Measurements from ENCODE around the gene RASA1.
"Not testable (repeated sequence)": the region's sequence is repeated elsewhere in the genome, so short reads cannot be mapped to it uniquely, and the experiment has no call there.

RASA1 gene

GRCh38 chr5:87266914-87267573 is 639 bp upstream of the RASA1 start:
- no peaks in the 10 kb centered on the region for H3K9me3 Mint-ChIP-seq
- no peak for ATAC-seq

GRCh38 chr5:87268126-87268969 is 665 bp downstream of the RASA1 start:
- Mint-ChIP-seq H3K27me3 (no peaks in the 10 kb centered on the region), H3K27ac (peak overlapping the region; percentile 95), H3K36me3 (ENCODE audit: low read depth) (peaks cover 18% of the 10 kb centered on the region), H3K4me1 (peaks cover 37% of the 10 kb centered on the region), H3K4me3 (peak overlapping the region; percentile 96), H3K9me3 (no peaks in the 10 kb centered on the region)
- ATAC-seq: peak; percentile 76
- DNase-seq: peak; percentile 73

More at GRCh38 chr5:87266914-87267573, 639 bp upstream of the RASA1 start:
- DNase-seq: no peak
- H3K4me1 Mint-ChIP-seq: peaks cover 31% of the 10 kb centered on the region
- peak overlapping the region; percentile 96 for H3K4me3 Mint-ChIP-seq
- peaks cover 15% of the 10 kb centered on the region for H3K36me3 Mint-ChIP-seq (ENCODE audit: low read depth)
- no peaks in the 10 kb centered on the region for H3K27me3 Mint-ChIP-seq
- peak overlapping the region; percentile 95 for H3K27ac Mint-ChIP-seq

GRCh38 chr5:87268970-87269377 is 1.3 kb downstream of the RASA1 start:
- no peak for ATAC-seq
- Mint-ChIP-seq H3K4me3 (peak overlapping the region; percentile 96), H3K27ac (peak overlapping the region; percentile 95), H3K4me1 (peaks cover 41% of the 10 kb centered on the region), H3K27me3 (no peaks in the 10 kb centered on the region), H3K9me3 (no peaks in the 10 kb centered on the region), H3K36me3 (ENCODE audit: low read depth) (peaks cover 18% of the 10 kb centered on the region)
- DNase-seq: no peak

GRCh38 chr5:87270888-87271287 is 3.2 kb downstream of the RASA1 start:
- not testable (repeated sequence) for H3K27ac Mint-ChIP-seq, DNase-seq, H3K27me3 Mint-ChIP-seq, H3K9me3 Mint-ChIP-seq, H3K4me3 Mint-ChIP-seq, ATAC-seq
- peaks cover 20% of the 10 kb centered on the region for H3K36me3 Mint-ChIP-seq (ENCODE audit: low read depth)
- H3K4me1 Mint-ChIP-seq: peaks cover 53% of the 10 kb centered on the region

- H3K27ac Mint-ChIP-seq: no peak overlapping the region
- no peak overlapping the region for H3K4me3 Mint-ChIP-seq
- ATAC-seq (no peak), DNase-seq (no peak)
- H3K36me3 Mint-ChIP-seq (ENCODE audit: low read depth): peaks cover 22% of the 10 kb centered on the region
- H3K4me1 Mint-ChIP-seq: peaks cover 59% of the 10 kb centered on the region
- no peaks in the 10 kb centered on the region for H3K9me3 Mint-ChIP-seq
- H3K27me3 Mint-ChIP-seq: no peaks in the 10 kb centered on the region
These were observed 9.0 kb downstream of the RASA1 start for GRCh38 chr5:87276655-87277054.

- Mint-ChIP-seq H3K36me3 (ENCODE audit: low read depth) (peaks cover 24% of the 10 kb centered on the region), H3K27ac (peak overlapping the region; percentile 4), H3K9me3 (no peaks in the 10 kb centered on the region), H3K4me3 (no peak overlapping the region), H3K4me1 (peaks cover 61% of the 10 kb centered on the region), H3K27me3 (no peaks in the 10 kb centered on the region)
- peak; percentile 80 for ATAC-seq
- DNase-seq: no peak
These were observed 9.7 kb downstream of the RASA1 start for GRCh38 chr5:87277279-87277835.

GRCh38 chr5:87278590-87279100 is 11.0 kb downstream of the RASA1 start:
- Mint-ChIP-seq H3K9me3 (no peaks in the 10 kb centered on the region), H3K4me1 (peaks cover 64% of the 10 kb centered on the region), H3K27me3 (no peaks in the 10 kb centered on the region), H3K27ac (no peak overlapping the region), H3K4me3 (no peak overlapping the region), H3K36me3 (ENCODE audit: low read depth) (peaks cover 24% of the 10 kb centered on the region)
- ATAC-seq (no peak), DNase-seq (no peak)

- no peaks in the 10 kb centered on the region for H3K27me3 Mint-ChIP-seq
- peaks cover 27% of the 10 kb centered on the region for H3K36me3 Mint-ChIP-seq (ENCODE audit: low read depth)
- peak overlapping the region; percentile 77 for H3K27ac Mint-ChIP-seq
- peaks cover 49% of the 10 kb centered on the region for H3K4me1 Mint-ChIP-seq
- DNase-seq (no peak), ATAC-seq (peak; percentile 49)
- H3K9me3 Mint-ChIP-seq: no peaks in the 10 kb centered on the region
- H3K4me3 Mint-ChIP-seq: peak overlapping the region; percentile 57
These were observed 14.6 kb downstream of the RASA1 start for GRCh38 chr5:87282269-87282668.

GRCh38 chr5:87287266-87287665 is 19.6 kb downstream of the RASA1 start:
- H3K27me3 Mint-ChIP-seq: not testable (repeated sequence)
- H3K4me1 Mint-ChIP-seq: peaks cover 23% of the 10 kb centered on the region

GRCh38 chr5:87298692-87299362 is 31.1 kb downstream of the RASA1 start:
- H3K4me1 Mint-ChIP-seq: peaks cover 82% of the 10 kb centered on the region
- no peaks in the 10 kb centered on the region for H3K9me3 Mint-ChIP-seq
- H3K36me3 Mint-ChIP-seq (ENCODE audit: low read depth): peaks cover 14% of the 10 kb centered on the region
- ATAC-seq (no peak), DNase-seq (no peak)
- no peaks in the 10 kb centered on the region for H3K27me3 Mint-ChIP-seq
- peak overlapping the region; percentile 22 for H3K4me3 Mint-ChIP-seq
- peak overlapping the region; percentile 47 for H3K27ac Mint-ChIP-seq

More at GRCh38 chr5:87287266-87287665, 19.6 kb downstream of the RASA1 start:
- not testable (repeated sequence) for H3K4me3 Mint-ChIP-seq, DNase-seq, ATAC-seq, H3K27ac Mint-ChIP-seq
- peaks cover 27% of the 10 kb centered on the region for H3K36me3 Mint-ChIP-seq (ENCODE audit: low read depth)
- peaks cover 13% of the 10 kb centered on the region for H3K9me3 Mint-ChIP-seq

- ATAC-seq: no peak
- Mint-ChIP-seq H3K4me3 (no peak overlapping the region), H3K9me3 (peaks cover under 1% of the 10 kb centered on the region), H3K27me3 (no peaks in the 10 kb centered on the region), H3K4me1 (peaks cover 73% of the 10 kb centered on the region), H3K36me3 (ENCODE audit: low read depth) (peaks cover 25% of the 10 kb centered on the region), H3K27ac (no peak overlapping the region)
- DNase-seq: no peak
These were observed 32.5 kb downstream of the RASA1 start for GRCh38 chr5:87300176-87300575.

- peaks cover 6% of the 10 kb centered on the region for H3K9me3 Mint-ChIP-seq
- peak; percentile 100 for ATAC-seq
- H3K4me3 Mint-ChIP-seq: peak overlapping the region; percentile 19
- peak overlapping the region; percentile 37 for H3K27ac Mint-ChIP-seq
- no peaks in the 10 kb centered on the region for H3K27me3 Mint-ChIP-seq
- peak; percentile 44 for DNase-seq
- peaks cover 73% of the 10 kb centered on the region for H3K4me1 Mint-ChIP-seq
- peaks cover 31% of the 10 kb centered on the region for H3K36me3 Mint-ChIP-seq (ENCODE audit: low read depth)
These were observed 33.1 kb downstream of the RASA1 start for GRCh38 chr5:87300744-87301143.

GRCh38 chr5:87302061-87302460 is 34.4 kb downstream of the RASA1 start:
- Mint-ChIP-seq H3K4me3 (no peak overlapping the region), H3K27ac (no peak overlapping the region), H3K27me3 (no peaks in the 10 kb centered on the region), H3K4me1 (peaks cover 63% of the 10 kb centered on the region), H3K9me3 (peaks cover 15% of the 10 kb centered on the region), H3K36me3 (ENCODE audit: low read depth) (peaks cover 37% of the 10 kb centered on the region)
- no peak for DNase-seq
- no peak for ATAC-seq

GRCh38 chr5:87303324-87303723 is 35.6 kb downstream of the RASA1 start:
- Mint-ChIP-seq H3K4me3 (no peak overlapping the region), H3K27ac (no peak overlapping the region), H3K27me3 (no peaks in the 10 kb centered on the region), H3K36me3 (ENCODE audit: low read depth) (peaks cover 37% of the 10 kb centered on the region), H3K4me1 (peaks cover 57% of the 10 kb centered on the region), H3K9me3 (peaks cover 15% of the 10 kb centered on the region)
- no peak for DNase-seq
- no peak for ATAC-seq
